ENCODE data around the gene GSN. TPM values are rescaled to one million over a fixed set of nuclear protein-coding genes. Genes with fewer than 3 reads are reported as not detected.
A peak's percentile ranks its signal among the peaks of the same experiment; 100 is the strongest.

The GSN gene
- total RNA-seq, 2 experiments from 2014 or later: 1.9 to 2.2 TPM

- Mint-ChIP-seq H3K27ac (peak overlapping the region; percentile 83), H3K27me3 (no peaks in the 10 kb centered on the region), H3K4me3 (peak overlapping the region; percentile 62), H3K9me3 (no peaks in the 10 kb centered on the region), H3K36me3 (ENCODE audit: low read depth) (peaks cover 12% of the 10 kb centered on the region), H3K4me1 (ENCODE audit: low read depth) (peaks cover 73% of the 10 kb centered on the region)
- ATAC-seq (no peak), DNase-seq (no peak)
- TF ChIP-seq, protein P1, sequence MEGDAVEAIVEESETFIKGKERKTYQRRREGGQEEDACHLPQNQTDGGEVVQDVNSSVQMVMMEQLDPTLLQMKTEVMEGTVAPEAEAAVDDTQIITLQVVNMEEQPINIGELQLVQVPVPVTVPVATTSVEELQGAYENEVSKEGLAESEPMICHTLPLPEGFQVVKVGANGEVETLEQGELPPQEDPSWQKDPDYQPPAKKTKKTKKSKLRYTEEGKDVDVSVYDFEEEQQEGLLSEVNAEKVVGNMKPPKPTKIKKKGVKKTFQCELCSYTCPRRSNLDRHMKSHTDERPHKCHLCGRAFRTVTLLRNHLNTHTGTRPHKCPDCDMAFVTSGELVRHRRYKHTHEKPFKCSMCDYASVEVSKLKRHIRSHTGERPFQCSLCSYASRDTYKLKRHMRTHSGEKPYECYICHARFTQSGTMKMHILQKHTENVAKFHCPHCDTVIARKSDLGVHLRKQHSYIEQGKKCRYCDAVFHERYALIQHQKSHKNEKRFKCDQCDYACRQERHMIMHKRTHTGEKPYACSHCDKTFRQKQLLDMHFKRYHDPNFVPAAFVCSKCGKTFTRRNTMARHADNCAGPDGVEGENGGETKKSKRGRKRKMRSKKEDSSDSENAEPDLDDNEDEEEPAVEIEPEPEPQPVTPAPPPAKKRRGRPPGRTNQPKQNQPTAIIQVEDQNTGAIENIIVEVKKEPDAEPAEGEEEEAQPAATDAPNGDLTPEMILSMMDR (IDR thresholded peaks at IDR 0.05): no peak
- ChIA-PET CTCF (interaction anchor here (0.6 to 4.0 kb wide), 5 partner anchors 12 to 615 kb away, joined by 3 to 19 read pairs (median 5); no protein-coding TSS in a partner anchor), POLR2A (interaction anchor here (1.0 to 1.4 kb wide), 3 partner anchors 8 to 146 kb away, joined by 3 to 9 read pairs (median 3); no protein-coding TSS in a partner anchor)
- intact Hi-C loops (cut with micrococcal nuclease): no loop called here
These were observed 90.8 kb downstream of the GSN start for GRCh38 chr9:121358751-121359150.

DNA sequence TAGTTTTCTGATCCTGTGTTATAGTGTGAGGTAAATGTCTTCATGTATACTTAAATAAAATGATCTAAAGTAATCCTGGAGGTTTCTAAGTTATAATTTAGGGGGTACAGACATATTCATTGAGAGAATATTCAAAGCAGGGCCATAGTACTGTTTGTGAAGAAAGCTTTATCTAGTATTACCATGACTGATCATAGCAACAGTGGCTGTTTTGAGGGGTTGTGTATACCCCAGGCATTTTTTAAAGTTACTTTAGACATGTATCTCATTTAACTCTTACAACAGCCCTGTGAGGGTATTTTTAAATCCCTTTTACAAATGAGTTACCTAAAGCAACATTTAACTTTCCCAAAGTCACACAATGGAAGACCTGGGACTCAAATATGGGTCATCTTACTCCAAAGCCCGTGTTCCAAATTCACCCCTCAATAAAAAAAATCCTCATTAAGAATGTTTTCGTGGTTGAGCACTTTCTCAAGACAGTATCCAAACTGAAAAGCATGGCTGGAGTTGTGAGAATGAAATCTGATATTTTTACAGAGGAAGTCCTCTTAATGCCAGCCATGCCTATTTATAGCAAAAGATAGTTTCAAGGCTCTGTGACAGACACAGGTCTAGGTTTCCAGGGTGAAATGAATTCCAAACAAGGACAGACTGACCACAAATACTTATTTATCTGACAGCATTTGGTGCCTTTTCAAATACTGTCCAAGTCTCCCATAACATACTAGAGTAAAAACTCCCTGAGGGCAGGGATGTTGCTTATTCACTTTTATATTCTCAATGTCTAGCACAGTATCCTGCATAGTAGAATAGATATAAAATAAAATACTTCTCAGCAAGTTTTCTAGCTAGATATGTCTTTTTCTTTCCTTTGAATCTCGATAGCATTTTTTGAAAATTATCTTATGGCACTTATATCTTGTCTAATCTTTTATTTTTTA lies 91.7 kb downstream of the GSN start:
- ATAC-seq (peak; percentile 31), DNase-seq (no peak)
- Mint-ChIP-seq H3K4me3 (peak overlapping the region; percentile 62), H3K9me3 (no peaks in the 10 kb centered on the region), H3K27me3 (no peaks in the 10 kb centered on the region), H3K36me3 (ENCODE audit: low read depth) (peaks cover 7% of the 10 kb centered on the region), H3K4me1 (ENCODE audit: low read depth) (peaks cover 71% of the 10 kb centered on the region), H3K27ac (peak overlapping the region; percentile 83)
- ChIA-PET POLR2A (interaction anchor here (1.0 to 1.4 kb wide), 3 partner anchors 9 to 147 kb away, joined by 3 to 9 read pairs (median 3); no protein-coding TSS in a partner anchor), CTCF (interaction anchor here (1.8 to 4.0 kb wide), 3 partner anchors 13 to 40 kb away, joined by 5 to 19 read pairs (median 6); no protein-coding TSS in a partner anchor)
- intact Hi-C loops (cut with micrococcal nuclease): no loop called here
- TF ChIP-seq, protein P1 (IDR thresholded peaks at IDR 0.05): no peak

DNA sequence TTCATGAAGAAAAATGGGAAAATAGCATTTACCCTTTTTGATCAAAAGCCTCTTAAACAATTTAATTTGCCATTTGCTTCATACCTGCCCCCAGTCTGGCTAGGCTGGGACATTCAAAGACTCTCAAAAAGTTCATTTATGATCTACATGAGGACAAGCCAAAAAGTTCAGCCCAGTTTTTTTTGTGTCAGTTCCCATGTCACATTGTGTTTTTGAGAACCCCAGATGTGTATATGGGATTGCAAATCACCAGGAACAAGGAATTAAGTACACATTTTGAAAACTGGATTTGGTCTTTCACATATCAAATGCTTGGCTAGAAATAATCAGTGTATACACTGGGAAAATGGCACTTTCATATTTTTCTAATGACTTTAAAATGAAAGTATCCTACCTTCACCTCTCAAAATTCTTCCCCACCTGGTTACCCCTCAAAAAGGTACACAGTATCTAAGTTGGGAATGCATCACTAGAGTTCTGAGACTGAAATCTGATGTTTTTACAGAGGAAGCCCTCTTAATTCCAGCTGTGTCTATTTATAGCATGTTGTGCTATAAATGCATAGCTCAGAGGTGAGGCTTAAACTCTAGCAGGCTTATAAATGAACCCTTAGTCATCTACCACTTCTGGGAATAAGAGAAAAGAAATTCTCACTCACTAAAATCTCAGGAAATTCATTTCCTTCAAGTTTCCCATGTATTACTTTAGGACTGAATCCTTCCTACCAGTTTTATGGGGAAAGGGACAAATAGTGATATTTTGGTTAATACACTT lies 92.8 kb downstream of the GSN start:
- DNase-seq (no peak), ATAC-seq (peak; percentile 29)
- no peak overlapping the region for H3K4me3 Mint-ChIP-seq
- no peaks in the 10 kb centered on the region for H3K27me3 Mint-ChIP-seq
- peaks cover 74% of the 10 kb centered on the region for H3K4me1 Mint-ChIP-seq (ENCODE audit: low read depth)
- intact Hi-C loops (cut with micrococcal nuclease): no loop called here
- ChIA-PET CTCF (interaction anchor here (4.9 kb wide), 1 partner anchor 41 kb away, joined by 20 read pairs; no protein-coding TSS in a partner anchor), POLR2A (no interaction called here)
- no peak overlapping the region for H3K27ac Mint-ChIP-seq
- TF ChIP-seq, protein P1 (IDR thresholded peaks at IDR 0.05): no peak
- H3K9me3 Mint-ChIP-seq: no peaks in the 10 kb centered on the region
- H3K36me3 Mint-ChIP-seq (ENCODE audit: low read depth): peaks cover 2% of the 10 kb centered on the region

GRCh38 chr9:121362813-121363621 lies 95.1 kb downstream of the GSN start:
- H3K9me3 Mint-ChIP-seq: no peaks in the 10 kb centered on the region
- intact Hi-C loops (cut with micrococcal nuclease): no loop called here
- no peaks in the 10 kb centered on the region for H3K27me3 Mint-ChIP-seq
- TF ChIP-seq, protein P1 (IDR thresholded peaks at IDR 0.05): no peak
- peaks cover 71% of the 10 kb centered on the region for H3K4me1 Mint-ChIP-seq (ENCODE audit: low read depth)
- ChIA-PET CTCF (interaction anchor here (1.0 to 4.9 kb wide), 4 partner anchors 9 to 85 kb away, joined by 3 to 20 read pairs (median 6); no protein-coding TSS in a partner anchor), POLR2A (no interaction called here)
- H3K27ac Mint-ChIP-seq: peak overlapping the region; percentile 47
- no peak for DNase-seq
- H3K4me3 Mint-ChIP-seq: no peak overlapping the region
- ATAC-seq: no peak
- peaks cover 2% of the 10 kb centered on the region for H3K36me3 Mint-ChIP-seq (ENCODE audit: low read depth)

Data from activated CD8-positive, alpha-beta T cell treated with anti-CD3 and anti-CD28 coated beads for 36 hours (primary cell).